K562 (cell line): Measurements from ENCODE around the gene COMMD9. TPM values are rescaled to one million over a fixed set of nuclear protein-coding genes. Genes with fewer than 3 reads are reported as not detected.

Experiments
- ATAC-seq: fragments of 200-7000 bp; cut with Tn5 transposase; 3 replicates; pipeline ENCODE4 v1.9.1; 2020; ENCODE audit warnings: moderate library complexity
- BruUV-seq: library from RNA; stranded (reverse); fragments of 400-500 nt; replicated peaks from 2 replicates; lab custom pipeline; 2021; lab: Mats Ljungman, UMichigan
- CTCF ChIA-PET: fragments of 300-600 bp; formaldehyde crosslinking; extraction: SDS; loops from one replicate; lab custom pipeline; 2021; ENCODE audit warnings: low intra/inter-chr PET ratio; lab: Yijun Ruan, JAX
- POLR2A ChIA-PET: fragments of 300-600, 350-650 bp; sonication (Branson Sonifier 250); formaldehyde crosslinking; extraction: SDS; loops from one replicate; lab custom pipeline; 2021; ENCODE audit warnings: antibody characterized with exemption, inconsistent platforms; lab: Yijun Ruan, JAX
- DNase-seq, 4 experiments: peaks; one replicate each; pipeline versions ENCODE4 v3.0.0 to v3.0.0-alpha.2; 2011 to 2018; ENCODE audit warnings: low spot score in 3 of 4, mixed read lengths in 3 of 4; ENCODE audit errors: extremely low read depth in 1 of 4
- FAIRE-seq: peaks from 2 replicates; lab custom pipeline; 2011; peaks lifted over from hg19 to GRCh38; lab: Jason Lieb, UNC
- H2AFZ ChIP-seq: 2 replicates; pipeline ENCODE4 v1.6.0; 2011; ENCODE audit warnings: low read depth, low read length, control low read depth, inconsistent platforms
- H3K27ac ChIP-seq: fragments of 200-600 bp; 3 replicates; pipeline ENCODE4 v1.8.0; 2011; ENCODE audit warnings: low read depth, mild to moderate bottlenecking, control low read depth, inconsistent platforms, low read length, moderate library complexity, mixed read lengths; ENCODE audit errors: extremely low read depth
- H3K27me3 ChIP-seq, 2 experiments: fragments of 300-600 bp in 1 of 2; 2 replicates in 1 of 2; 3 replicates in 1 of 2; pipeline versions ENCODE4 v1.6.0 to v1.8.0; 2011; ENCODE audit warnings: inconsistent platforms in 2 of 2, low read length in 2 of 2, mild to moderate bottlenecking in 1 of 2, mixed read lengths in 1 of 2, moderate library complexity in 1 of 2; ENCODE audit not compliant: control insufficient read depth in 2 of 2, insufficient read depth in 2 of 2
- H3K36me3 ChIP-seq: fragments of 300-600 bp; 3 replicates; pipeline ENCODE4 v1.8.0; 2011; ENCODE audit warnings: mild to moderate bottlenecking, low read length, inconsistent platforms; ENCODE audit not compliant: control insufficient read depth, insufficient read depth
- H3K4me1 ChIP-seq, 2 experiments: fragments of 200-600 bp in 1 of 2; replicated peaks in 1 of 2; 2 replicates in 1 of 2; 3 replicates in 1 of 2; pipeline versions ENCODE4 v1.5.1 to v1.8.0; 2011; ENCODE audit warnings: inconsistent platforms in 2 of 2, low read length in 2 of 2, mild to moderate bottlenecking in 1 of 2, mixed read lengths in 1 of 2, moderate library complexity in 1 of 2; ENCODE audit not compliant: control insufficient read depth in 2 of 2, insufficient read depth in 2 of 2
- H3K4me2 ChIP-seq: 2 replicates; pipeline ENCODE4 v1.6.1; 2011; ENCODE audit warnings: low read length, control low read depth, inconsistent platforms, mixed read lengths; ENCODE audit not compliant: insufficient read depth
- H3K4me3 ChIP-seq: fragments of 200-600 bp; sonication (generic), shearing (Covaris generic); 2 replicates; pipeline ENCODE4 v1.5.1; 2016; ENCODE audit warnings: control low read depth, inconsistent platforms
- H3K79me2 ChIP-seq: fragments of 200-600 bp; 3 replicates; pipeline ENCODE4 v1.8.0; 2011; ENCODE audit warnings: low read length, inconsistent platforms; ENCODE audit not compliant: control insufficient read depth, insufficient read depth
- H3K9ac ChIP-seq, 2 experiments: 2 replicates each; pipeline versions ENCODE4 v1.6.0 to v1.6.1; 2011; ENCODE audit warnings: low read depth in 2 of 2, low read length in 2 of 2, control low read depth in 1 of 2, inconsistent platforms in 1 of 2, mild to moderate bottlenecking in 1 of 2, mixed read lengths in 1 of 2; ENCODE audit not compliant: insufficient read depth in 1 of 2
- H3K9me1 ChIP-seq: one replicate; pipeline ENCODE4 v1.6.0; 2011; ENCODE audit warnings: inconsistent platforms, mild to moderate bottlenecking, low read length, moderate library complexity; ENCODE audit not compliant: control insufficient read depth, insufficient read depth
- H3K9me3 ChIP-seq: replicated peaks from 2 replicates; pipeline ENCODE4 v1.5.1; 2011; ENCODE audit warnings: low read depth, low read length, inconsistent platforms; ENCODE audit not compliant: control insufficient read depth, insufficient read depth
- H4K20me1 ChIP-seq: replicated peaks from 2 replicates; pipeline ENCODE4 v1.6.1; 2011; ENCODE audit warnings: low read length, inconsistent platforms, mixed read lengths; ENCODE audit not compliant: control insufficient read depth, insufficient read depth
- EWSR1 ChIP-seq: fragments of 450-650 bp; IDR thresholded peaks from 2 replicates; pipeline ENCODE4 v1.6.1; 2018; ENCODE audit warnings: borderline replicate concordance, mild to moderate bottlenecking, low read depth, moderate library complexity; ENCODE audit not compliant: partially characterized antibody
- GABPA ChIP-seq: fragments of 200-800 bp; sonication (Bioruptor generic); conservative IDR thresholded peaks from 2 replicates; pipeline ENCODE4 v1.6.1; 2016; ENCODE audit warnings: low read depth, missing genetic modification characterization, missing compliant biosample characterization
- L3MBTL2 ChIP-seq: fragments of 450-650 bp; IDR thresholded peaks from 2 replicates; pipeline ENCODE4 v1.6.1; 2016; ENCODE audit warnings: mild to moderate bottlenecking, moderate library complexity
- PHF8 ChIP-seq: fragments of 200-600 bp; sonication (generic); IDR thresholded peaks from 2 replicates; pipeline ENCODE4 v1.6.1; 2012; ENCODE audit warnings: mixed run types, mild to moderate bottlenecking, inconsistent platforms, low read length, moderate library complexity, borderline replicate concordance
- SRSF9 ChIP-seq: fragments of 200-400 bp; formaldehyde crosslinking; IDR thresholded peaks from 2 replicates; pipeline ENCODE4 v1.6.1; 2017; ENCODE audit warnings: low read depth, low read length, borderline replicate concordance
- TAF1 ChIP-seq: IDR thresholded peaks from 2 replicates; pipeline ENCODE4 v1.6.1; 2011; ENCODE audit warnings: mild to moderate bottlenecking, low read length, moderate library complexity; ENCODE audit not compliant: insufficient read depth, control insufficient read depth, severe bottlenecking; ENCODE audit errors: extremely low read depth
- ZC3H8 ChIP-seq: fragments of 450-650 bp; IDR thresholded peaks from 2 replicates; pipeline ENCODE4 v1.6.1; 2017
- ZFP30 ChIP-seq: fragments of 250-450 bp; sonication (Bioruptor Pico); IDR thresholded peaks from 2 replicates; pipeline ENCODE4 v1.8.0; 2022; ENCODE audit warnings: moderate library complexity, mild to moderate bottlenecking, inconsistent platforms, borderline replicate concordance
- ZNF639 ChIP-seq, 2 experiments: fragments of 200-800 bp in 1 of 2; sonication (Bioruptor generic) in 1 of 2; sonication (generic) in 1 of 2; formaldehyde crosslinking in 1 of 2; IDR thresholded peaks in 1 of 2; conservative IDR thresholded peaks in 1 of 2; 2 replicates each; pipeline versions ENCODE4 v1.5.0 to v1.6.1; 2016 to 2020; ENCODE audit warnings: missing compliant biosample characterization in 1 of 2, missing genetic modification characterization in 1 of 2, missing genetic modification reagents in 1 of 2
- ZNF695 ChIP-seq: fragments of 450-650 bp; formaldehyde crosslinking; IDR thresholded peaks from 2 replicates; pipeline ENCODE4 v1.4.0; 2020; ENCODE audit warnings: mild to moderate bottlenecking, moderate library complexity
- WGBS: fragments of 100-300 bp; shearing (Covaris generic); methylation state at CpG from one replicate; pipeline ENCODE4 v1.1.6; 2016; ENCODE audit warnings: low coverage, mixed read lengths; ENCODE audit not compliant: insufficient coverage; ENCODE audit errors: missing lambda C conversion rate; 5-methylcytosine and 5-hydroxymethylcytosine counted together
- in situ Hi-C: fragments of 300-500 bp; cut with MboI; formaldehyde crosslinking; loops from 4 replicates; pipeline ENCODE4 v1.15.0; 2018; ENCODE audit warnings: inconsistent platforms, mixed read lengths
- intact Hi-C: fragments of 100-400 bp; cut with micrococcal nuclease; formaldehyde crosslinking; loops from 2 replicates; pipeline ENCODE4 v1.14.2; 2022
- polyA plus RNA-seq, 8 experiments: library from polyadenylated mRNA; depleted of rRNA in 4 of 8; stranded (reverse) in 5 of 8; unstranded in 3 of 8; fragments of >200 nt; fragmentation: Nextera tagmentation in 2 of 8; fragmentation: Illumina TruSeq in 1 of 8; extraction: Ambion mirVana in 2 of 8; extraction: Trizol in 1 of 8; gene quantifications; 2 replicates each; pipeline versions ENCODE4 v1.2.1 to v1.2.3, GENCODE V29; 2011 to 2014; ENCODE audit warnings: inconsistent platforms in 1 of 8, missing spikeins in 1 of 8
- total RNA-seq, 7 experiments: library from RNA; depleted of rRNA in 6 of 7; stranded (reverse); fragments of >200 nt in 6 of 7; fragmentation: Illumina TruSeq in 2 of 7; extraction: Trizol in 2 of 7; gene quantifications; 2 replicates each; pipeline versions ENCODE4 v1.2.1 to v1.2.3, GENCODE V29; 2011 to 2021; ENCODE audit warnings: low replicate concordance in 1 of 7
- TF ChIP-seq, protein P1 (sequence below), 2 experiments: IDR thresholded peaks; 2 replicates each; pipeline ENCODE4 v1.6.1; 2011; ENCODE audit warnings: borderline replicate concordance in 1 of 2, control low read depth in 1 of 2, low read depth in 1 of 2, low read length in 1 of 2, mild to moderate bottlenecking in 1 of 2, mixed read lengths in 1 of 2, moderate library complexity in 1 of 2; ENCODE audit not compliant: insufficient read depth in 1 of 2, insufficient read length in 1 of 2, poor library complexity in 1 of 2, severe bottlenecking in 1 of 2; ENCODE audit errors: extremely low read depth in 1 of 2

The COMMD9 gene
- total and polyA plus RNA-seq, 9 of the 15 experiments (the other 6 are each of a cell fraction or from before 2014, with no cell fraction given): 27.3 to 121 (median 48.0) TPM

- no peak for ATAC-seq
- H3K27me3 ChIP-seq: no peaks in the 10 kb centered on the region; a peak in 2 of 5 replicates
- no TSS peak for BruUV-seq
- no peaks in the 10 kb centered on the region for H3K79me2 ChIP-seq
- no peak for FAIRE-seq
- H4K20me1 ChIP-seq: no peaks in the 10 kb centered on the region; the same call in 1 of the 2 replicates
- no peaks in the 10 kb centered on the region for H3K36me3 ChIP-seq
- H3K9ac ChIP-seq: no peak overlapping the region
- no peak overlapping the region for H3K27ac ChIP-seq
- intact Hi-C loops: loop anchor here (1.0 to 5.0 kb wide), 2 partner anchors 650 to 779 kb away; no protein-coding TSS in a partner anchor
- H3K9me1 ChIP-seq: peaks cover 2% of the 10 kb centered on the region
- no peak overlapping the region for H2AFZ ChIP-seq
- WGBS: 3% methylated on average over 5 of the region's 5 CpGs
- H3K9me3 ChIP-seq: no peaks in the 10 kb centered on the region
- DNase-seq: no peak
- H3K4me3 ChIP-seq: no peak overlapping the region
- no peak for TF ChIP-seq GABPA (tag)
- TF ChIP-seq ZFP30 (CRISPR knock-in tag): no peak
- TF ChIP-seq ZNF639 (CRISPR knock-in tag; conservative IDR thresholded peaks at IDR 0.05 in 1 of 2, IDR thresholded peaks at IDR 0.05 in 1 of 2): no peak
- TF ChIP-seq ZC3H8: no peak
- no peak for TF ChIP-seq TAF1
- no peak for TF ChIP-seq L3MBTL2
- no peak for TF ChIP-seq EWSR1
- no peak for TF ChIP-seq PHF8
- no peak for TF ChIP-seq SRSF9
- TF ChIP-seq, protein P1, sequence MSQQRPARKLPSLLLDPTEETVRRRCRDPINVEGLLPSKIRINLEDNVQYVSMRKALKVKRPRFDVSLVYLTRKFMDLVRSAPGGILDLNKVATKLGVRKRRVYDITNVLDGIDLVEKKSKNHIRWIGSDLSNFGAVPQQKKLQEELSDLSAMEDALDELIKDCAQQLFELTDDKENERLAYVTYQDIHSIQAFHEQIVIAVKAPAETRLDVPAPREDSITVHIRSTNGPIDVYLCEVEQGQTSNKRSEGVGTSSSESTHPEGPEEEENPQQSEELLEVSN (IDR thresholded peaks at IDR 0.05; ENCODE audit: borderline replicate concordance in 1 of 2, extremely low read depth in 1 of 2, insufficient read depth in 1 of 2, insufficient read length in 1 of 2, low read depth in 1 of 2, low read length in 1 of 2, poor library complexity in 1 of 2, severe bottlenecking in 1 of 2): no peak
- TF ChIP-seq ZNF695 (CRISPR knock-in tag): no peak
- no peak overlapping the region for H3K4me2 ChIP-seq
- POLR2A ChIA-PET: interaction anchor here (0.5 to 1.3 kb wide), 2 partner anchors 8 to 23 kb away, joined by 3 to 4 read pairs; no protein-coding TSS in a partner anchor
- in situ Hi-C loops: loop anchor here (10.0 kb wide), 3 partner anchors 232 to 792 kb away; no protein-coding TSS in a partner anchor
- CTCF ChIA-PET: interaction anchor here (1.2 to 2.9 kb wide), 2 partner anchors 445 to 650 kb away, joined by 5 to 23 read pairs; no protein-coding TSS in a partner anchor
- H3K4me1 ChIP-seq: no peaks in the 10 kb centered on the region
Observed at GRCh38 chr11:36266767-36267166, 22.5 kb downstream of the COMMD9 start.
